Mesenteric fat pad (tissue), 1 donor: Measurements from ENCODE around the gene GPR35. TPM values are rescaled to one million over a fixed set of nuclear protein-coding genes. Genes with fewer than 3 reads are reported as not detected.
"Not testable (repeated sequence)": the region's sequence is repeated elsewhere in the genome, so short reads cannot be mapped to it uniquely, and the experiment has no call there.

Experiments used
- DNase-seq: peaks from one replicate; pipeline ENCODE4 v3.0.0-alpha.2; 2020; ENCODE audit warnings: low spot score
- total RNA-seq: library from RNA; stranded (reverse); fragmentation: NEBNext Ultra II Directional; extraction: Animal tissue kit (Norgen Biotek cat#: 25700); gene quantifications from one replicate; pipeline ENCODE4 v1.2.1, GENCODE V29; 2021
- donor health status: DM: yes; HTN: yes; CAD: no.

The GPR35 gene
- total RNA-seq, 1 donor from 2014 or later = 1.9 TPM

DNA sequence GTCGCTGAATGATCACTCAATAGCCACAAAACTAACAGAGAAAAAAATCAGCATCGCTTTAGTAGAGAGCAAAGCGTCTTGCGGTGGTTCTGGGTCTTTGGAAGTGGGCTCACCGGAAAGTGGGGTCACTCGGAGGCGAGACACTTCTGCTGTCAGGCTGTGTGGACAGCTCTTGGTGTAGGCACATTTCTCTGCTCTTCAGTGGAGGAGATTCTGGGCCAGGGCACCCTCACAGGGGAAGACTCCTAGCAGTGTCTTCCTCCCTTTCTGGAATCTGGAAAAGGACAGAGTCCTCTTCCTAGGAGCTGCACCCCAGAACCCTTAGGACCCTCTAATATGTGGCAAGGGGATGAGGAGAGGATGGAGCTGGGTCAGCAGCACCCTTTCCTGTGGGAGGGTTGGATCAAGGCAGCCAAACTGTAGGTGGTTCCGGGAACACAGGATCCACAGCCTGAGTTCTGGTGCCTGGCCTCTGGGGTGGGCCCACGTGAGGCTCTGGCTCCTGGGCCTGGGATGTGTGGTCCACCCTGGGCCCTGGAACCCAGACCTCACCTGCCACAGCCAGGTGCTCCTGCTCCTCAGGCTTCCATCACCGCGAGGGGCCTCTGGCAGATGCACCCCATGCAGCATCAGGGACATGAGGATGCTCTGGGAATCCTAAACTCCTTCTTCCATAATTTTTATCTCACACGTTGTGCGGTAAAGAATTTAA lies 25.1 kb downstream of the GPR35 start:
- DNase-seq = no peak

DNA sequence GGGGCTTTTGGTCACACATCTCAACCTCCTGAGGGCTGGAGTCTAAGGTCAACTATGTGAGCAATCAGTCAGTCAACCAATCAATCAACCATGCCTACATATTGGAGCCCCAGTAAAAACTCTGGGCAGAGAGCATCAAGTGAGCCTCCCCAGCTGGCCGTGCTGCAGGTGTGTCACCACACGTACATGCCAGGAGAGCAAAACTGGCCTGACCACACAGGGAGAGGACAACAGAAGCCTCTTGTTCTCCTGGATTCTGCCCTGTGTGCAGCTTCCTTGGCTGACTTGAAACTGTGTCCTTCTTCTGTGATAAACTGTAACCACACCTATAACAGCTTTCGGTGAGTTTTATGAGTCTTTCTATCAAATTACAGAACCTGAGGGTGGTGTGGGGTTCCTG lies 25.9 kb downstream of the GPR35 start:
- no peak for DNase-seq

DNA sequence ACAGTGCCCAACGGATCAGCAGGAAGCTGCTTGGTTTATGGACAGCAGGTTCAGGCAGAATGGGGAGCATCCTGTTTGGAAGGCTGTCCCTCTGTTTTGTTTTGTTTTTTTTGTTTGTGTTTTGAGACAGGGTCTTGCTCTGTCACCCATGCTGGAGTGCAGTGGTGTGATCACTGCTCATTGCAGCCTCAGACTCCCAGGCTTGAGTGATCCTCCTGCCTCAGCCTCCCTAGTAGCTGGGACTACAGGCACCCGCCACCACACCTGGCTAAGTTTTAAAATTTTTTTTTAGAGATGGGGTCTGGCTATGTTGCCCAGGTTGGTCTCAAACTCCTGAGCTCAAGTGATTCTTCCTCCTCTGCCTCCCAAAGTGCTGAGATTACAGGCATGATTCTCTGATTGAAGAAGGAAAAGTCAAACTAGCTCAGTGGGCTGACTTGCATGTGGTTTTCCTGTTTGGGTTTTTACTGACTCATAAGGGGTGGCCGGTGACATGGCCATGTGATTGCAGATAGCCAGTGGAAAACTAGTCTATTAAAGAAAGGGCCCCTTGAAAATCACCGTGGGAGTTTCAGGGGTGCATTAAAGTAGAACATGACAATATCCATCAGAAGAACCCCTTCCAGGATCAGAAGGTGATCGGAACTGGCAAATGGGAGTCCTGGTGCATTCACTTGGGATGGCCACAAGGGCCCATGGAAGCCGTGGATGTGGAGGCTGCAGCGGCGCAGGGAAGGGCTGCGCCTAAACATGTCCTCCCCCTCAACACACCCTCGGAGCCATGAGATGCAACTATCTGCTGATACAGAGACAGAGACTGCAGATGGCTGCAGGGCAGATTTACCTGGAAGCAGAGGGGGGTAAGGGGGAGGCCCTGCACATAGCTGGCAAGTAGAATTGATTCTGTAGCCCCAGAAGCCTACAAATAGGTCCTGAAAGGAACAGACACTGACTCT lies 30.9 kb downstream of the GPR35 start:
- DNase-seq = no peak

DNA sequence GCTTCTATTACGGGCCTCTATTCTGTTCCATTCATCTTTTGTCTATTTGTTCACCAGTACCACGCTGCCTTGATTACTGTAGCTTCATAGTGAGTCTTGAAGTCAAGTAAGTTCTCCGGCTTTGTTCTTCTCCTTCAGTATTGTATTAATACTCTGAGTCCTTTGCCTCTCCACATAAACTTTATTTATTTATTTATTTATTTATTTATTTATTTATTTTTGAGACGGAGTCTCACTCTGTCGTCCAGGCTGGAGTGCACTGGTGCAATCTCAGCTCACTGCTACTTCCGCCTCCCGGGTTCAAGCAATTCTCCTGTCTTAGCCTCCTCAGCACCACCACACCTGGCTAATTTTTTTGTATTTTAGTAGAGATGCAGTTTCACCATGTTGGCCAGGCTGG lies 34.6 kb downstream of the GPR35 start:
- DNase-seq = not testable (repeated sequence)

DNA sequence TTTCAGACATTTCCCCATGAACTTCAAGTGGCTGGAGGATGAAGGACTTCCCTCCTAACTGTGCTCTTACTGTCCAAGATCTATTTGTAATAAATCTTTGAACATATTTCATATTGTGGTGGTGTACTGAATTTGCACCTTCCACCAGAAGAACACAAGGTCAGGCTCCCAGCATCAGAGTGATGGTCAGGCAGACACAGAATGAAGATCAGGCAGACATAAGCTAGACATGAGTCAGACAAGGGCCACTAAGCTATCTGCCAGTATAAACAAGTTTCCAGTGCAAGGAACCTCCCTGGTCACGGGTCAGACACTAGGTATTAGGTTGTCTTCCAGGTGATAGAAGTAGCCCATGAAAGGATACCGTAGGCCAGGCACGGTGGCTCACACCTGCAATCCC lies 37.4 kb downstream of the GPR35 start:
- DNase-seq = no peak

DNA sequence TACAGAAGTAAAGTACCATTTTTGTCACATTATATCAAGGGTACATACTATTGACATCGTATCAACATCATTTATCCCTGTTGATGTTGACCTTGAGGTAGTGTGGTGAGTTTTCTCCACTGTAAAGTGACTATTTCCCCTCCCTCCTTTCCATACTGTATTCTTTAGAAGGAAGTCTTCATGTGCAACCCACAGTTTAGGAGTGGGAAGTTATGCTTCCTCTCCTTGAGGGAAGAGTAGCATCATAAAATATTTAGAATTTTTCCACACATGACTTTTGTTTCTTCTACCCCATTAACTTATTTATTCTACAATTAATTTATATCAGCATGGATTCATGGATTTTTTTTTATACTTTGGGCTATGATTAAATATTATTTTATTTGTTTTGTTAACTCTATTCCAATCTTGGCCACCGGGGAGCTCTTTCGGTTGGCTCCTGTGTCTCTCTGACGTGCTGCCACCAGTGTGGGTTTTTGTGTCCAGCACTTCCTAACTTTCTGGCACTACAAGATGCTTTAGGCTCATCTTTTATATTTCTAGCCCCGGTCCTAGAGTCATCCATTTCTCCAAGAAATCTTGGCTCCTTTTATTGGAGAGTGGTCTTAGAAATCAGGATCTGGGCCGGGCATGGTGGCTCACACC lies 38.4 kb downstream of the GPR35 start:
- no peak for DNase-seq

DNA sequence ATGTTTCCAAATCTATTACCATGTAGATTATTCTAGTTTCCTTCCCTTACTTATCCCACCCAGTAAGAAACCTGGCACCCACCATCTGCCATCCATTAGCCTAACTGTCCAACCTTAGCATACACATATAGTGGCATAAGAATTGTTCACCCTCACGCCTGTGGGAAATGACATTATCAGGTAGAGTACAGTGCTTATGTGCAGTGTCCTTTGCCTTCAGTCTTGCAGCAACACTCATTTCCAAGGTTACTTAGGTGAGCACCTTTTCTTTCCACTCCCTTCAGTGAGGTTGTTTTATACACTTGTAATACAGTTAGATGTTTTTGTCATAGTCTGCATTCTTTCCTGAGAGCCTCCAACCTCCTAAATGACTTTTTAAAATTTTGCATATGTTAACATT lies 39.3 kb downstream of the GPR35 start:
- no peak for DNase-seq

DNA sequence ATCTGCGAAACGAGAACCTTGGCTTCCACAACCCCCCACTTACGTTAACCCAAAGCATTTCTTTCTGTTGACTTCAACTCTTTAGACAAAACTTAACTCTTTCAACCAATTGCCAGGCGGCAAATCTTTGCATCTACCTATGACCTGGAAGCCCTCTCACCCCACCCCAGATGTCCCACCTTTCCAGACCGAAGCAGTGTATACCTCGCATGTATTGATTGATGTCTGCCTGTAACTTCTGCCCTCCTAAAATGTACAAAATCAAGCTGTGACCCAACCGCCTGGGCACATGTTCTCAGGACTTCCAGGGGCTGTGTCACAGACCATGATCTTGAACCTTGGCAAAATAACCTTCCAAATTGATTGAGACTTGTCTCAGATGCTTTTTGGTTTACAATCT lies 45.1 kb downstream of the GPR35 start:
- DNase-seq = no peak

DNA sequence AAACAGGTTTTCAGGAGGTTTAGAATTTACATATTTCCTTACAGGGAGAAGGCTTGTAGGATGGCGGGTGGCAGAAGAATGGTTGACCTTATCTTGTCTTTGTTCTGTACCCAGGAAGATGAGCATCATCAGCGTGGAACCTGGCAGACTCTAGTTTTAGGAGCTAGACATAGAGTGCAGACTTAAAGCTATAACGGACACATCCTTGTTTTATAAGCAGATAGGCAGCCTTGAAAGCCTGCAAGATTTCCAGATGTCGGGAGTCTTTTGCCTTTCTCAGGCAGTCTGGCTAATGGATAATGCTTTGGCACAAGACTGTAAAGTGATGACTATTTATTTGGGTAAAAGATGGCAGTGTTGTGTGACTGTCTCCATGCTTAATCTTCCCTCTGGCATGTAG lies 45.7 kb downstream of the GPR35 start:
- DNase-seq = no peak

DNA sequence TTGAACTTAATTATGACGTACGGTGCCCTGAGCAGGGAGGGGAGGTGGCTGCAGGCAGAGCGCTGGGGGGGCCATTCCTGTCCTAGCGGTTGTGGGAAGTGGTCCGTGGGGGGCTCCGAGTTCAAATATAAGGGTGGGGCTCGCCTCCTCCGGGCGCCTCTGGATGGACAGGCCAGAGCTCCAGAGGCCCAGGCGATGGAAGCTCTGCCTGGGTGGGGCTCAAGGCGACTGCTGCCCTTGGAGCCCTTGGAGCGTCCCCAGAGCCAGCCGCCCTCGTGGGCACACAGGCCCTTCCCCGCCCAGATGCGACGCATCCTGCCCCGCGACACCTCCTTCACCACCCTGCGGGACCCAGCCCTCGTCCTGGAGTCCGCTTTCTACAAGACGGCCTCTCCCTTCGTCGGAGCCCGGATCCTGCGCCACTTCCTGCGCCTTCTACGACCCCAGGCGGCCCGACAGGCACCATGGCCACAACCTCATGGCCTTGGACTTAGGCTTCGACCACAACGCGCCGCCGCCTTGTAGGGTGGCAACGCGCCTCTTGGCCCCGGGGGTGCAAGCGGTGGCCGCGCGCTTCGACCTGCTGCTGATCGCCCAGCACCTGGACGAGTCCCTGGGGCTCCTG lies 46.9 kb downstream of the GPR35 start:
- no peak for DNase-seq

DNA sequence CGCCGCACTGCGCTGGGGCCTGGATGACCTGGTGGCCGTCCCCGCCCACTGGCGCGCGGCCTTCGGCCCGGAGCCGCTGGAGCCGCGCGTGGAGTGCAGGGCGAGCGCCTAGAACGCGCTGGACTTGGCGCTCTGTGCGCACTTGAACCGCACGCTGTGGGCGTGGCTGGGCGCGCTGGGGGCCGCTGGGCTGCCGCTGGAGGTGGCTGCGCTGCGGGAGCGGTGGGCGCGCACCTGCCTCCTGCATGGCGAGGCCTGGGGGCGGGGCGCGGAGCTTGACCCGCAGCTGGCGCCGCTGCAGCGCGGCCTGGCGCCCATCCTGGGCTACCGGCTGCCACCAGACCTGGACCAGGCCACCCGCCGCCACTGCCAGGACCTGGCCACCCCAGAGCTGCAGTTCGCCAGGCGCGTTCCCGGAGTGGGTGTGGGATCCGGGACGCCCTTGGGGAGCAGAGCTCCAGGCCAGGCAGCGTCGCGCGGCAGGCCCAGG lies 47.5 kb downstream of the GPR35 start:
- DNase-seq = no peak

DNA sequence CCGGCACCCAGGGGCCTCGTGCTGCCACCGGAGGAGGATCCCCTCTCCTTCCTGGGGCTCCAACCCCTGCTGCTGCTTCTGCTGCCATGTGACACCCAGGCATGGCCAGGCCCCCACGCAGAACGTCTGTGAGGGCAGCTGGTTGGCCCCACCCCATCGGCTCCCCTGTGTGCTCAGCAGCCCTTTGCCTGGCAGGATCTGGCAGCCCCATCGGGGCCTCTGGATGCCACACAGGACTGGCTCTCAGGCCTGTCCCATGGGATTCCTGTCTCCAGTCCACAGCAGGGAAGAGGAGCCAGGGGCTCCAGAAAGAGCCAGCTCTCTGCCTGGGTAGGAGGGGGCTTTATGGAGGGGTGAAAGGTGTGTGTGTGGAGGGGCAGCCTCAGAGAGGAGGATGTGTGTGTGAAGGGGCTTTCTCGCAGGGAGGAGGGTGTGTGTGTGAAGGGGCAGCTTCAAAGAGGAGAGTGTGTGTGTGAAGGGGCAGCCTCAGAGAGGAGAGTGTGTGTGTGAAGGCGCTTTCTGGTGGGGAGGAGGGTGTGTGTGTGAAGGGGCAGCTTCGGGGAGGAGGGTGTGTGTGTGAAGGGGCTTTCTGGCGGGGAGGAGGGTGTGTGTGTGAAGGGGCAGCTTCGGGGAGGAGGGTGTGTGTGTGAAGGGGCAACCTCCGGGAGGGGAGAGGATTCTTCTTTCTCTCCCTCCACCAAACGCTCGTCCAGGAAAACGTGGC lies 49.3 kb downstream of the GPR35 start:
- DNase-seq = not testable (repeated sequence)

DNA sequence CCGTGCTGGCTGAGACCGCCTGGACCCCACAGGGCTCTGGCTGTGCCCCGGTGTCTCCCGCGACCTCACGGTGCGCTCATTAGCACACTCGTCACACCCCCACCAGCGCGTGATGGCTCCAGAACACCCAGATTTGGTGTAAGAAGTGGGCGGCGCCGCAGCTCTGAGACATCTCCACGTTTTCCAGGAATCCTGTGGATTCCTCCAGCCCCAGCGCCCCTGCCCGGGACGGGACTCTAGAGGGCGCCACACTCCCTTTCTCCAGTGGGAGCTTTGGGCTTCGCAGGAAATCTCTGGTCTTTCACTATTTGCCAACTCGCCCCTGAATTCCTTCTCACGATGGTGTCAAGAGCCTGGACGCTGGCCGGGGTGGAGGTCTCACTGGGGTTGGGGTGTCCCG lies 50.1 kb downstream of the GPR35 start:
- not testable (repeated sequence) for DNase-seq

DNA sequence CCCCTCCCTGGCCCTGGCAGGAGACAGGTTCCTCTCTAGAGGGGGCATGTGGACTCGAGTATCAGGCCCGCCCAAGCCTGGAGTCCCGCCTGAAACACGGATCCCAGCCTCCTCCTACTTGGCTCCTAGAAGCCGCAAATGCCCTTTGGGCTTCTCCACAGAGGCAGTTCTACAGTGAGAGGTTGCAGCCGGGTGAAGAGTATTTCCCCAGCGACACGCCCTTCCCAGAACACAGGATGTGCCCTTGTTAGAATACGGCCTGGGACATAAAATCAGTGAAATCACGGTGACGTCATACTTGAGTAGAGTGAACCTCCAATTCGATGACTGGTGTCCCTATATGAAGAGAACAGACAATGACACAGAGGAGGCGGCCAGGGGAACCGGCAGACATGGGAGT lies 52.8 kb downstream of the GPR35 start:
- DNase-seq = not testable (repeated sequence)

DNA sequence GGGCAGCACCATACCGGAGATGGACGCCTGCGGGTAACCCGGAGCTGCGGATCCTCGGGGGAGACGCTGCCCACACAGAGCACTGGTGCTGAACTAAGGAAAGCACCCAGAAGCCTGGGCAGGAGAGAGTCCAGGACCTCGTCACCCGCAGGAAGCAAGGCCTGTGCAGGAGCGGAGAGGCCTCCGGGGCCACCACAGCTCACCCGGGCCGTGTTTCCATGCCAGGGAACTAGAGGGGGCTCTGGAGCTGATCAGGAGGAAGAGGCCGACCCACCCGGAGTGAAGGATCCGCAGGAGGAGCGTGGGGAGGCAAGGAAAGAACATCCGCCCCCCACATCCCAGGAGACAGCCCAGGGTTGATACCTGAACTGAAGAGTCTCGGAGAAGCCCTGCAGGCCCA lies 53.6 kb downstream of the GPR35 start:
- not testable (repeated sequence) for DNase-seq

DNA sequence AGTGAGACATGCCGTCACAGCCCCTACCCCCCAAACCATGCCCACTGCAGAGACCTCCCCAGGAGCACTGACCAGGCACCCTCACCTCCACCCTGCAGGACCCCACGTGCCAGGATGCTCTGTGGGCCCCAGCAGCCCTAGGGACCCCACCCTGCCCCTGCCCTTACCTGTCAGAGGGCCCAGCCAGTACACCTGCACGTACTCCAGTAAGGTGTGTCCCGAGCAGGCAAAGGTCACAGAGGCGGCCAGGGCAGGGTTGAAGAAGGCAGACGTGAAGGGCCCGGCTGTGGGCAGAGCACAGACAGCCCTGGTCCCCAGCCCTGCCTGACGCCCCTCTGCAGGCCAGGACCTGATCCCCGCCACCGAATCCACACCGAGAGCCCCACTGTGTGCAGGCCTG lies 54.9 kb downstream of the GPR35 start:
- DNase-seq = not testable (repeated sequence)
